OCI-LY7 (cell line): ENCODE data around the gene APOD. TPM values are rescaled to one million over a fixed set of nuclear protein-coding genes. Genes with fewer than 3 reads are reported as not detected.

Experiments used
- BruUV-seq: library from RNA; stranded (reverse); fragments of 400-500 nt; replicated peaks from 2 replicates; lab custom pipeline; 2021; lab: Mats Ljungman, UMichigan
- CTCF ChIA-PET: fragments of 300-600 bp; sonication (Branson Sonifier 250); formaldehyde crosslinking; loops from one replicate; lab custom pipeline; 2022; ENCODE audit warnings: antibody characterized with exemption; ENCODE audit not compliant: unreplicated experiment; lab: Charles Lee
- POLR2A ChIA-PET: fragments of 300-600 bp; sonication (Branson Sonifier 250); formaldehyde crosslinking; loops from one replicate; lab custom pipeline; 2022; ENCODE audit warnings: antibody characterized with exemption; lab: Charles Lee
- DNase-seq: peaks from one replicate; pipeline ENCODE4 v3.0.0-alpha.2; 2015; ENCODE audit warnings: low spot score
- H2AFZ ChIP-seq: fragments of 200-600 bp; sonication (generic), shearing (Covaris generic); 2 replicates; pipeline ENCODE4 v1.6.1; 2014; ENCODE audit warnings: mild to moderate bottlenecking, antibody characterized with exemption, low read length, moderate library complexity
- H3K27ac ChIP-seq: fragments of 200-600 bp; sonication (generic); 2 replicates; pipeline ENCODE4 v1.5.1; 2014; ENCODE audit warnings: mixed run types, low read depth, mild to moderate bottlenecking, moderate library complexity, low read length, inconsistent platforms; ENCODE audit not compliant: poor library complexity, severe bottlenecking
- H3K36me3 ChIP-seq: fragments of 200-600 bp; sonication (generic); 2 replicates; pipeline ENCODE4 v1.6.1; 2014; ENCODE audit warnings: mild to moderate bottlenecking, antibody characterized with exemption, low read length, moderate library complexity, mixed read lengths; ENCODE audit not compliant: insufficient read depth
- H3K4me1 ChIP-seq: fragments of 200-600 bp; sonication (generic); 2 replicates; pipeline ENCODE4 v1.5.1; 2014; ENCODE audit warnings: mild to moderate bottlenecking, low read length; ENCODE audit not compliant: insufficient read depth, poor library complexity, severe bottlenecking
- H3K4me2 ChIP-seq: fragments of 200-600 bp; sonication (generic); 2 replicates; pipeline ENCODE4 v1.6.1; 2014; ENCODE audit warnings: mild to moderate bottlenecking, low read length
- H3K4me3 ChIP-seq: fragments of 200-600 bp; sonication (generic); 2 replicates; pipeline ENCODE4 v1.5.1; 2014; ENCODE audit warnings: mild to moderate bottlenecking, low read depth, low read length; ENCODE audit not compliant: poor library complexity, severe bottlenecking
- H3K79me2 ChIP-seq: fragments of 200-600 bp; sonication (generic); 2 replicates; pipeline ENCODE4 v1.6.1; 2016; ENCODE audit warnings: low read depth, mild to moderate bottlenecking, low read length, moderate library complexity, mixed read lengths; ENCODE audit not compliant: insufficient read depth
- H3K9me2 ChIP-seq: fragments of 200-600 bp; sonication (generic); 2 replicates; pipeline ENCODE4 v1.6.1; 2016; ENCODE audit warnings: mild to moderate bottlenecking, low read length, mixed read lengths; ENCODE audit not compliant: insufficient read depth
- H3K9me3 ChIP-seq: fragments of 200-600 bp; sonication (generic); 2 replicates; pipeline ENCODE4 v1.6.1; 2014; ENCODE audit warnings: mild to moderate bottlenecking, mixed run types, low read length, mixed read lengths
- H4K20me1 ChIP-seq: fragments of 200-600 bp; sonication (generic); 2 replicates; pipeline ENCODE4 v1.6.1; 2014; ENCODE audit warnings: mild to moderate bottlenecking, antibody characterized with exemption, low read length, moderate library complexity, mixed read lengths; ENCODE audit not compliant: insufficient read depth
- EZH2phosphoT487 ChIP-seq: fragments of 200-600 bp; sonication (generic); IDR thresholded peaks from 2 replicates; pipeline ENCODE4 v1.6.1; 2018; ENCODE audit warnings: low read depth, borderline replicate concordance, mild to moderate bottlenecking, mixed run types, antibody characterized with exemption, low read length, moderate library complexity, mixed read lengths
- intact Hi-C: fragments of 100-400 bp; cut with micrococcal nuclease; formaldehyde crosslinking; loops from one replicate; pipeline ENCODE4 v1.10.0; 2022; ENCODE audit not compliant: unreplicated experiment
- total RNA-seq, 2 experiments: library from RNA; depleted of rRNA in 1 of 2; stranded (reverse); fragments of >200 nt in 1 of 2; shearing (Covaris generic) in 1 of 2; gene quantifications; 2 replicates each; pipeline ENCODE4 v1.2.3, GENCODE V29; 2014 to 2022
- TF ChIP-seq, protein P1 (sequence below): fragments of 200-600 bp; sonication (generic); conservative IDR thresholded peaks from 2 replicates; pipeline ENCODE4 v1.5.1; 2014; ENCODE audit warnings: mild to moderate bottlenecking, antibody characterized with exemption, low read length, moderate library complexity, mixed read lengths

The APOD gene
- total RNA-seq, 2 experiments from 2014 or later = not detected

DNA sequence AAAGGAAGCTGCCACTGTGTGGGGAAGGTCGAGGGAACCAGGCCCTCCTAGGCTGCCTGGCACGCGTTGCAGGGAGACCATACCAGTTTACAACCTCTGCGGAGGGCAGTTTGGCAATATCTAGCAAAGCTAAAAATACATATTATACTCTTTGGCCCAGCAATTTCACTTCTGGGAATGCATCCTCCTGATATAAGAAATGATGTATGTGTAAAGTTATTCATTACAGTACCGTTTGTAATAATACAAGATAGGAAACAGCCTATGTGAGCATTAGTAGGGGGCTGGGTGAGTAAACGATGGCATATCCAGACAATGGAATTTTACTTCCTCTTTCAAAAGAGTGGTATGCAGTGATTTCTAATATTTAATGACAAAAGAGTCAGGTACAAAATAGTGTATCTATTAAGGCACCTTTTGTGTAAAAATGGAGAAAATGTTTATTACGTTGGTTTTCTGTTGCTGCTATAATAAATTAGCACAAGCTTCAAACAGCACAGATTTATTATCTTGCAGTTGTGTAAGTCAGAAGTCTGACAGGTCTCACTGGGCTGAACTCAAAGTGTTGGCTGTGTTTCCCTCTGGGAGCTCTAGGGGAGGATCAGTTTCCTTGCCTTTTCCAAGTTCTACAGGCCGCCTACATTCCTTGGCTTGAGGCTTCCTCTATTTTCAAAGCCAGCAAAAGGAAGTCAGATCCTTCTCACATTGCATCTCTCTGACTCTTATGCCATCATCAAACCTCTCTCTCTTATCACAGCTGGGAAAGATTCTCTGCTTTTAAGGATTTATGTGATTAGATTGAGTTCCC is 9.0 kb downstream of the APOD start:
- BruUV-seq = no TSS peak
- H3K36me3 ChIP-seq = no peaks in the 10 kb centered on the region
- no peak overlapping the region for H3K4me3 ChIP-seq
- H4K20me1 ChIP-seq = no peaks in the 10 kb centered on the region
- ChIA-PET CTCF (no interaction called here), POLR2A (no interaction called here)
- DNase-seq = no peak
- no peaks in the 10 kb centered on the region for H3K79me2 ChIP-seq
- no peak overlapping the region for H3K27ac ChIP-seq
- no peaks in the 10 kb centered on the region for H3K9me3 ChIP-seq
- H3K4me1 ChIP-seq = peaks cover 12% of the 10 kb centered on the region
- intact Hi-C loops = no loop called here
- H2AFZ ChIP-seq = no peak overlapping the region
- H3K4me2 ChIP-seq = no peak overlapping the region
- TF ChIP-seq EZH2phosphoT487 = no peak
- TF ChIP-seq, protein P1, sequence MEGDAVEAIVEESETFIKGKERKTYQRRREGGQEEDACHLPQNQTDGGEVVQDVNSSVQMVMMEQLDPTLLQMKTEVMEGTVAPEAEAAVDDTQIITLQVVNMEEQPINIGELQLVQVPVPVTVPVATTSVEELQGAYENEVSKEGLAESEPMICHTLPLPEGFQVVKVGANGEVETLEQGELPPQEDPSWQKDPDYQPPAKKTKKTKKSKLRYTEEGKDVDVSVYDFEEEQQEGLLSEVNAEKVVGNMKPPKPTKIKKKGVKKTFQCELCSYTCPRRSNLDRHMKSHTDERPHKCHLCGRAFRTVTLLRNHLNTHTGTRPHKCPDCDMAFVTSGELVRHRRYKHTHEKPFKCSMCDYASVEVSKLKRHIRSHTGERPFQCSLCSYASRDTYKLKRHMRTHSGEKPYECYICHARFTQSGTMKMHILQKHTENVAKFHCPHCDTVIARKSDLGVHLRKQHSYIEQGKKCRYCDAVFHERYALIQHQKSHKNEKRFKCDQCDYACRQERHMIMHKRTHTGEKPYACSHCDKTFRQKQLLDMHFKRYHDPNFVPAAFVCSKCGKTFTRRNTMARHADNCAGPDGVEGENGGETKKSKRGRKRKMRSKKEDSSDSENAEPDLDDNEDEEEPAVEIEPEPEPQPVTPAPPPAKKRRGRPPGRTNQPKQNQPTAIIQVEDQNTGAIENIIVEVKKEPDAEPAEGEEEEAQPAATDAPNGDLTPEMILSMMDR = no peak
- no peaks in the 10 kb centered on the region for H3K9me2 ChIP-seq

DNA sequence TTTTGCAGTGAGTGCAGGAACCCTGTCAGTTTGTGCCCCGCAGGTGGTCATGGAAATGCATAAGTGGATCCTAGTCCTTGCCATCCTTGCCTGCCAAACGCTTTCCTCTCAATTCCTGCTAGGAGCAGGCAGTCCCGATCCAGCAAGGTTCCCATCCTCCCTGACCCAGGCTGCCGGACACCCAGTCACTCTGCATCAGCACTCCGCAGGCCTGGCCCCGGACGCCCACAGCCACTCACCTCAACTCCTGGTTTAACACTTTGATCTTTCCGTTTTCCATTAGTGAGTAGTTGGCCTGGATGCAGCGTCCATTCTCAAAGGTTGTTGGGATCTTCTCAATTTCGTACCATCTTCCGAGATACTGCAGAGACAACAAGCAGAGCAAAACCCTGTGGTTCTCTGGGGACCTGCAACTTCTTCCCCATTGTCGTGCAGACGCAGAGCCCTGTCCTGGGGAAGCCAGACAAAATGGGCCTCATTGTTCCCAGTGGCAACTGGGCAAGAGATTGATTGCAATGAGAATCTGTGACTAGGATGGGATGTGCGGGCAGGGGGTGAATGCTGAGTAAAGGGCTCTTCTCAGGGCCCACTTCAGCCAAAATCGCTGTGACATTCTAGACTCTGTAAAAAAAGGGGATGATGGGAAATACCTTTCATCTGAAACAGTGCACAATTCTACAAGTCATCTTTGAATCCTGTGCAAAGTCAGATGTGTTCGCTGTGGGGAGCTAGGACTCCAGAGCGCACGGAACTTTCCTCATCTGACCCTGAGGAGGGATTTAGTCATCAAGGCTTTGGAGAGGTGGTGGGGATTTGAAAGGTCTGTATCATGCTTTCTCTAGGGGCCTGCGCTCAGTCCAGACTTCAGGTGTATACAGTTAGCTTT is 9.9 kb downstream of the APOD start:
- peaks cover 20% of the 10 kb centered on the region for H3K4me1 ChIP-seq
- no peak overlapping the region for H3K4me3 ChIP-seq
- no peak overlapping the region for H2AFZ ChIP-seq
- no peaks in the 10 kb centered on the region for H3K79me2 ChIP-seq
- intact Hi-C loops = no loop called here
- H3K9me2 ChIP-seq = no peaks in the 10 kb centered on the region
- no peak for TF ChIP-seq EZH2phosphoT487
- TF ChIP-seq, protein P1 = no peak
- POLR2A ChIA-PET = no interaction called here
- BruUV-seq = no TSS peak
- CTCF ChIA-PET = no interaction called here
- H3K27ac ChIP-seq = no peak overlapping the region
- no peaks in the 10 kb centered on the region for H4K20me1 ChIP-seq
- H3K4me2 ChIP-seq = no peak overlapping the region
- no peaks in the 10 kb centered on the region for H3K36me3 ChIP-seq
- no peaks in the 10 kb centered on the region for H3K9me3 ChIP-seq
- no peak for DNase-seq
